GM12878 (cell line): Measurements from ENCODE around the gene GFOD2. TPM values are rescaled to one million over a fixed set of nuclear protein-coding genes. Genes with fewer than 3 reads are reported as not detected.

Experiments
- CREB1 ChIP-seq: IDR thresholded peaks from 2 replicates; pipeline ENCODE4 v1.6.1; 2012; ENCODE audit warnings: low read depth, mild to moderate bottlenecking, inconsistent platforms
- ETV6 ChIP-seq, 2 experiments: fragments of 450-650 bp in 1 of 2; IDR thresholded peaks in 1 of 2; conservative IDR thresholded peaks in 1 of 2; 2 replicates each; pipeline ENCODE4 v1.6.1; 2014; ENCODE audit warnings: antibody characterized with exemption in 1 of 2, borderline replicate concordance in 1 of 2, low read depth in 1 of 2, mild to moderate bottlenecking in 1 of 2, moderate library complexity in 1 of 2
- GABPA ChIP-seq: IDR thresholded peaks from 2 replicates; pipeline ENCODE4 v1.6.1; 2014; ENCODE audit warnings: antibody characterized with exemption, low read depth, mild to moderate bottlenecking, inconsistent platforms
- PML ChIP-seq: IDR thresholded peaks from 2 replicates; pipeline ENCODE4 v1.6.1; 2012; ENCODE audit warnings: low read length, inconsistent platforms
- RFX5 ChIP-seq: IDR thresholded peaks from 2 replicates; pipeline ENCODE4 v1.6.1; 2011; ENCODE audit warnings: low read depth, low read length, improper control_type of control experiment
- USF1 ChIP-seq: IDR thresholded peaks from 2 replicates; pipeline ENCODE4 v1.6.1; 2011; ENCODE audit warnings: borderline replicate concordance, low read depth, mild to moderate bottlenecking, moderate library complexity, mixed read lengths, low read length; ENCODE audit not compliant: insufficient read depth; ENCODE audit errors: extremely low read length
- ZNF207 ChIP-seq: fragments of 450-650 bp; IDR thresholded peaks from 2 replicates; pipeline ENCODE4 v1.6.1; 2014; ENCODE audit warnings: antibody characterized with exemption, mild to moderate bottlenecking, borderline replicate concordance
- ZNF274 ChIP-seq: IDR thresholded peaks from one replicate; pipeline ENCODE4 v1.8.0; 2011; ENCODE audit not compliant: insufficient read length, insufficient read depth
- ZNF384 ChIP-seq: IDR thresholded peaks from 2 replicates; pipeline ENCODE4 v1.6.1; 2012; ENCODE audit warnings: low read depth, mild to moderate bottlenecking, low read length, improper control_type of control experiment, borderline replicate concordance
- polyA plus RNA-seq, 11 experiments: library from polyadenylated mRNA; depleted of rRNA in 4 of 11; unstranded in 6 of 11; stranded (reverse) in 5 of 11; fragments of >200 nt; fragmentation: Nextera tagmentation in 4 of 11; fragmentation: Illumina TruSeq in 1 of 11; extraction: Ambion mirVana in 4 of 11; extraction: Trizol in 1 of 11; gene quantifications; 1 replicate in 1 of 11; 2 replicates in 10 of 11; pipeline versions ENCODE4 v1.2.1 to v1.2.3, GENCODE V29; 2011 to 2016; ENCODE audit warnings: inconsistent platforms in 2 of 11, missing spikeins in 2 of 11, low read depth in 1 of 11
- total RNA-seq, 4 experiments: library from RNA; depleted of rRNA in 3 of 4; stranded (reverse); fragments of >200 nt in 3 of 4; fragmentation: Illumina TruSeq in 1 of 4; extraction: Trizol in 1 of 4; gene quantifications; 2 replicates each; pipeline versions ENCODE4 v1.2.1 to v1.2.3, GENCODE V29; 2013 to 2021
- TF ChIP-seq, protein P1 (sequence below): fragments of 450-650 bp; IDR thresholded peaks from 2 replicates; pipeline ENCODE4 v1.6.1; 2016; ENCODE audit warnings: mild to moderate bottlenecking, moderate library complexity, borderline replicate concordance

Gene GFOD2
- total and polyA plus RNA-seq, 10 of the 15 experiments (the other 5 are each of a cell fraction or from before 2014, with no cell fraction given): 2.0 to 15.9 (median 12.0) TPM

GRCh38 chr16:67661101-67661761 lies 57.9 kb downstream of the GFOD2 start (continued):
- TF ChIP-seq, protein P1, sequence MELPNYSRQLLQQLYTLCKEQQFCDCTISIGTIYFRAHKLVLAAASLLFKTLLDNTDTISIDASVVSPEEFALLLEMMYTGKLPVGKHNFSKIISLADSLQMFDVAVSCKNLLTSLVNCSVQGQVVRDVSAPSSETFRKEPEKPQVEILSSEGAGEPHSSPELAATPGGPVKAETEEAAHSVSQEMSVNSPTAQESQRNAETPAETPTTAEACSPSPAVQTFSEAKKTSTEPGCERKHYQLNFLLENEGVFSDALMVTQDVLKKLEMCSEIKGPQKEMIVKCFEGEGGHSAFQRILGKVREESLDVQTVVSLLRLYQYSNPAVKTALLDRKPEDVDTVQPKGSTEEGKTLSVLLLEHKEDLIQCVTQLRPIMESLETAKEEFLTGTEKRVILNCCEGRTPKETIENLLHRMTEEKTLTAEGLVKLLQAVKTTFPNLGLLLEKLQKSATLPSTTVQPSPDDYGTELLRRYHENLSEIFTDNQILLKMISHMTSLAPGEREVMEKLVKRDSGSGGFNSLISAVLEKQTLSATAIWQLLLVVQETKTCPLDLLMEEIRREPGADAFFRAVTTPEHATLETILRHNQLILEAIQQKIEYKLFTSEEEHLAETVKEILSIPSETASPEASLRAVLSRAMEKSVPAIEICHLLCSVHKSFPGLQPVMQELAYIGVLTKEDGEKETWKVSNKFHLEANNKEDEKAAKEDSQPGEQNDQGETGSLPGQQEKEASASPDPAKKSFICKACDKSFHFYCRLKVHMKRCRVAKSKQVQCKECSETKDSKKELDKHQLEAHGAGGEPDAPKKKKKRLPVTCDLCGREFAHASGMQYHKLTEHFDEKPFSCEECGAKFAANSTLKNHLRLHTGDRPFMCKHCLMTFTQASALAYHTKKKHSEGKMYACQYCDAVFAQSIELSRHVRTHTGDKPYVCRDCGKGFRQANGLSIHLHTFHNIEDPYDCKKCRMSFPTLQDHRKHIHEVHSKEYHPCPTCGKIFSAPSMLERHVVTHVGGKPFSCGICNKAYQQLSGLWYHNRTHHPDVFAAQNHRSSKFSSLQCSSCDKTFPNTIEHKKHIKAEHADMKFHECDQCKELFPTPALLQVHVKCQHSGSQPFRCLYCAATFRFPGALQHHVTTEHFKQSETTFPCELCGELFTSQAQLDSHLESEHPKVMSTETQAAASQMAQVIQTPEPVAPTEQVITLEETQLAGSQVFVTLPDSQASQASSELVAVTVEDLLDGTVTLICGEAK: no peak
- TF ChIP-seq GABPA: no peak
- TF ChIP-seq ZNF384: no peak
- no peak for TF ChIP-seq ZNF207
- no peak for TF ChIP-seq USF1
- no peak for TF ChIP-seq ZNF274
- TF ChIP-seq RFX5: no peak
- TF ChIP-seq PML: no peak
- TF ChIP-seq ETV6 (conservative IDR thresholded peaks at IDR 0.05 in 1 of 2, IDR thresholded peaks at IDR 0.05 in 1 of 2; ENCODE audit: borderline replicate concordance in 1 of 2, low read depth in 1 of 2): no peak
- TF ChIP-seq CREB1: no peak
